Right renal pelvis (tissue), 4 donors: Measurements from ENCODE around the gene PAGE5. TPM values are rescaled to one million over a fixed set of nuclear protein-coding genes. Genes with fewer than 3 reads are reported as not detected.
A peak's percentile ranks its signal among the peaks of the same experiment; 100 is the strongest.

Experiments used
- DNase-seq, 4 donors: peaks; one replicate each; pipeline ENCODE4 v3.0.0-alpha.2; 2013; ENCODE audit warnings: low read depth in 4 of 4, low spot score in 3 of 4, missing footprints in 1 of 4
- polyA plus RNA-seq, 4 donors: library from polyadenylated mRNA; unstranded; fragments of 120-200 nt; gene quantifications; one replicate each; pipeline ENCODE4 v1.2.1, GENCODE V29; 2013; ENCODE audit not compliant: insufficient read length in 4 of 4

PAGE5 gene
- polyA plus RNA-seq = not detected

GRCh38 chrX:55220119-55220794 is at the start of gene PAGE5:
PAGE5 (plus strand) TSS chrX:55220346; CDS start chrX:55221383, 1,037 bp downstream.
- no peak for DNase-seq

GRCh38 chrX:55187281-55187680 is 32.9 kb upstream of the PAGE5 start:
- no peak for DNase-seq

- no peak for DNase-seq
Observed at GRCh38 chrX:55196688-55197087, 23.5 kb upstream of the PAGE5 start.

- DNase-seq = no peak
Observed at GRCh38 chrX:55201930-55202579, 18.1 kb upstream of the PAGE5 start.

- no peak for DNase-seq
Observed at GRCh38 chrX:55206162-55206941, 13.8 kb upstream of the PAGE5 start.

- DNase-seq = no peak
Observed at GRCh38 chrX:55210931-55211677, 9.0 kb upstream of the PAGE5 start.

GRCh38 chrX:55213381-55213780 is 6.8 kb upstream of the PAGE5 start:
- no peak for DNase-seq

- DNase-seq = peak in 3 of 4 donors; percentile 2 to 22 (median 13)
Observed at GRCh38 chrX:55240788-55241340, 20.7 kb downstream of the PAGE5 start.

- no peak for DNase-seq
Observed at GRCh38 chrX:55253528-55253927, 33.4 kb downstream of the PAGE5 start.

GRCh38 chrX:55260806-55261205 is 40.7 kb downstream of the PAGE5 start:
- DNase-seq = no peak

GRCh38 chrX:55264816-55265215 is 44.7 kb downstream of the PAGE5 start, which contains the start of gene PAGE3:
PAGE3 (minus strand) TSS chrX:55264916; CDS start chrX:55263903, 1,013 bp downstream.
- DNase-seq = no peak

Other genes with a start within 250 kb of the PAGE5 start
- under 1 TPM; 0.41 to 0.58 (median 0.48) TPM for gene PFKFB1, start 226.2 kb upstream of the PAGE5 start, polyA plus RNA-seq
- gene APEX2, start 220.0 kb upstream of the PAGE5 start, polyA plus RNA-seq = 10 to 100 TPM; 17.2 to 18.8 (median 18.0) TPM
- 10 to 100 TPM in 3 of 4 donors, 1 to 10 TPM in 1; 9.6 to 20.3 (median 15.4) TPM for gene ALAS2, start 189.4 kb upstream of the PAGE5 start, polyA plus RNA-seq
- not detected for gene PAGE2B, start 145.3 kb upstream of the PAGE5 start, polyA plus RNA-seq
- not detected for gene PAGE2, start 131.3 kb upstream of the PAGE5 start, polyA plus RNA-seq
- not detected for gene PAGE3, start 44.6 kb downstream of the PAGE5 start, polyA plus RNA-seq
- 10 to 100 TPM; 73.1 to 83.5 (median 79.3) TPM for gene MAGEH1, start 231.8 kb downstream of the PAGE5 start, polyA plus RNA-seq